ENCODE results near the gene DPM1.
"Not testable (repeated sequence)": the region's sequence is repeated elsewhere in the genome, so short reads cannot be mapped to it uniquely, and the experiment has no call there.

DPM1 gene

DNA sequence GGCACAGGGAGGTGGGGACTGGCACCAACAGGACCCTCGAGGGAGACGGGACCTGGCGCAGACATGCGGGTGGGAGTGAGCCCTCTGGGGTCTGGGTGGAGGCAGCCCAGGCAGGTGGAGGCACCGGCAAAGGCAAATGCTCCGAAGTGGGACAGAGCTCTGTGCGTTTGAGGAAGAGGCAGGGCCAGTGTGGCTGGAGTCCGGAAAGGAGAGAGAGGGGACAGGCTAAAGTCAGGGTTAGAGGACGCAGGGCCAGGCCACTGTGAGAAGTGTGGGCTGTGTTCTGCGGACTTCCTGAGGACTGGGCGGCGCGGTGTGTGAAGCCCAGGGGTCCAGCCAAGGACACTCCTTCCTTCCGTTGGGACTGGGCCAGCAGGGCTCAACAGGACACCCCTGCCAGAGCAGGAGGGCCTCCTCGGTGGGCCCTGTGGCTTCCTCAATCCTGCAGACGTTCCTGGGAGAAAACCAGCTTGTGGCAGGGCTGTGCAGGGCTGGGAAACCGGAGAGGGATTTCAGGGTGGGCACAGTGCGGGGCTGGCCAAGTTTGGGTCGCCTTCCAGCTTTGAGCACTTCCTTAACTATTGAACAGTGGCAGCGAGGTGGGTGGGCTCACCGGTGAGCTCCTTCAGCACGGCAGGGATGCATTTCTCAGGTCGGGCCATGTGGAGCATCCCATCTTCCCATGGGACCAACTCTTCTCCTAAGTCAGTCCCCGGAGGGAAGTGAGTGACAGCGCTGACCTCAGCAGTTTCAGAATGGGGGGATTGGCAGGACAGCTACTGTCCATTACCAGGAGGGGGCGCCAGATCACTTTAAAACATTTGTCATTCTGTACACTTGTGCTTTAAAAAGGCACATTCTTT is 22.8 kb upstream of the DPM1 start:
- in situ Hi-C loops (cut with HindIII; ENCODE audit: low sequenced_read_pairs): no loop called here
- peak; percentile 38 for DNase-seq (ENCODE audit: low read depth)
- TF ChIP-seq, protein P1, sequence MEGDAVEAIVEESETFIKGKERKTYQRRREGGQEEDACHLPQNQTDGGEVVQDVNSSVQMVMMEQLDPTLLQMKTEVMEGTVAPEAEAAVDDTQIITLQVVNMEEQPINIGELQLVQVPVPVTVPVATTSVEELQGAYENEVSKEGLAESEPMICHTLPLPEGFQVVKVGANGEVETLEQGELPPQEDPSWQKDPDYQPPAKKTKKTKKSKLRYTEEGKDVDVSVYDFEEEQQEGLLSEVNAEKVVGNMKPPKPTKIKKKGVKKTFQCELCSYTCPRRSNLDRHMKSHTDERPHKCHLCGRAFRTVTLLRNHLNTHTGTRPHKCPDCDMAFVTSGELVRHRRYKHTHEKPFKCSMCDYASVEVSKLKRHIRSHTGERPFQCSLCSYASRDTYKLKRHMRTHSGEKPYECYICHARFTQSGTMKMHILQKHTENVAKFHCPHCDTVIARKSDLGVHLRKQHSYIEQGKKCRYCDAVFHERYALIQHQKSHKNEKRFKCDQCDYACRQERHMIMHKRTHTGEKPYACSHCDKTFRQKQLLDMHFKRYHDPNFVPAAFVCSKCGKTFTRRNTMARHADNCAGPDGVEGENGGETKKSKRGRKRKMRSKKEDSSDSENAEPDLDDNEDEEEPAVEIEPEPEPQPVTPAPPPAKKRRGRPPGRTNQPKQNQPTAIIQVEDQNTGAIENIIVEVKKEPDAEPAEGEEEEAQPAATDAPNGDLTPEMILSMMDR (IDR thresholded peaks at IDR 0.05; ENCODE audit: low read depth, low read length, missing control alignments): peak; percentile 78
- no peak overlapping the region for H3K4me3 ChIP-seq (ENCODE audit: low read depth, low read length)

DNA sequence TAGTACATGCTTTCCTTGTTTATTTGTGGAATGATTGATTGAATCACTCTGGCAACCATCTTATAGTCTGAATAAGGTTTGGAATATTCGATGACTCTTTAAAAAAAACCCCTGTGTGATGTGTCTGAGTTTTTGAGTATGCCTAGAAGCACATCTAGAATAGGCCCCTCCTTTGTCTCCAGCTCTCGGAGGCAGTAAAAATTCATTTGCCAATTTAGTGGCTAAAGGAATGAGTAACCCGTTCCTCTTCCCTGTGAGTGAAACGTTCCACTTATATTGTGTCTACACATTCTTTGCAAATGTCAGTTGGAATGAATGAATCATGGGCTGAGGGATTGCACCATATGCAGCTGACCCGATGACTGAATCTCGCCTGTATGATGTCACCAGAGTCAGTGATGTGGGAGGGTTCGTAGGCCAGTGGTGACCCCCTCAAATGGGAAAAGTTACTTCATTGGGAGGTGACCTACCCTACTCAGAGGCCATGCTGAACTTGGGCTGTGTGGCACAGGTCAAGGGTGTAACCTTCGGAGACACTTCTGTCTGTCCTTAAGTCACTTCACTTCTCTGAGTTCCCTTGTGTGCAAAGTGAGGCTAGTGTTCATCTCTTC is 21.8 kb upstream of the DPM1 start:
- DNase-seq (ENCODE audit: low read depth): peak; percentile 96
- TF ChIP-seq, protein P1 (IDR thresholded peaks at IDR 0.05; ENCODE audit: low read depth, low read length, missing control alignments): no peak

DNA sequence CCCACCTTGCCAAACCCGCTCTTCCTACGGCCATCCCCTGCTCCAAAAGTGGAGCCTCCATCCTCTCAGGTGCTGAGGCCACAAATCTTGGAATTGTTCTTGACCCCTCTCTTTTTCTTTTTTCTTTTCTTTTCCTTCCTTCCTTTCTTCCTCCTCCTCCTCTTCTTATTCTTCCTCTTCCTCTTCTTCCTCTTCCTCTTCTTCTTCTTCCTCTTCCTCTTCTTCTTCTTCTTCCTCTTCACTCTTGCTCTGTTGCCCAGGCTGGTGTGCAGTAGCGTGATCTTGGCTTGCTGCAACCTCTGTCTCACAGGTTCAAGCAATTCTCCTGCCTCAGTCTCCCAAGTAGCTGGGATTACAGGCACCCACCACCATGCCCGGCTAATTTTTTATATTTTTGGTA is 20.2 kb upstream of the DPM1 start:
- H3K4me3 ChIP-seq (ENCODE audit: low read depth, low read length); DNase-seq (ENCODE audit: low read depth); in situ Hi-C loops (cut with HindIII; ENCODE audit: low sequenced_read_pairs): not testable (repeated sequence)

More for the DNA sequence above, 21.8 kb upstream of the DPM1 start:
- no peak overlapping the region for H3K4me3 ChIP-seq (ENCODE audit: low read depth, low read length)
- in situ Hi-C loops (cut with HindIII; ENCODE audit: low sequenced_read_pairs): no loop called here

DNA sequence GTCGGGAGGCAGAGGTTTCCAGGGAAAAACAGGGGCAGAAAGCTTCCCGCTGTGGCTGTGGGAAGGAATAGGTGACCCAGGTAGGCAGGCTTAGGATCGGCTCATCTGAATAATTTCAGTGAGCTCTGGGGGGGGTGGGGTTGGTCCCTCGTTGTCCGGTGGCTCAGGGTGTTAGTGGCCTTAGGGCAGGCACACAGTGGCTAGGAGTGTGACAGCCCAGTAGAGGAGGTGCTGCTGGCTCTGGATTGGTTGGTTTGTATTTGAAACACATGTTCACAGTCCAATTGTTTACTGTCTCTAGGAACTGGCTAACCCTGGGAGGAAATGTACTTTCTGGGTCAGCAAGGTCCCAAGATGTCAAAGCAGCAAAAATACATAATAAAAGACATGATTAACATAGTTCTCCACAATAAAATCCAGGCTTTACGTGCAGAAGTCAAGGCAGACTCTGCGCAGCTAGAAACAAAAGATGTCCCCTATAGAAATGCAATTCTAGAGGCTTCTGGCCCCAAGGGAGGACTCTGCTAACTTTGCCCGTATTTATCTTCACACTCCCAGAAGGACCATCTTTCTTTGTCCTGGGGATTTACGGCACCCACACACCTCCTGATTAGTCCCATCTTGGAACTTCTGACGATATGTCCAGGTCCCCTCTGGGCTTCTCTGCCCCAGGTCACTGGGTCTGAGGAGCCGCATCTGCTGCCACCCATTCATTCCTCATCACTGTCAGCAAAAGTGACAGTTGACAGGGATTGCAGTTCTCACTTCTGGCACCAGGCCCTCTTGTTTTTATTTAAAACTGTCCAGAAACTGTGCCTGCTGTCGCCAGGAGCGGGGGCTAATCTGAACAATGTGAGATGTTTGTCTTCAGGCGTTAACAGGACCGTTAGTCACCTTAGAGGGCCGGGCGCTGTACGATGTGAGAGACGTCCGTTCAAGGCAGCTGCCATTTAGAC is 19.0 kb upstream of the DPM1 start:
- DNase-seq (ENCODE audit: low read depth): no peak
- no peak overlapping the region for H3K4me3 ChIP-seq (ENCODE audit: low read depth, low read length)
- in situ Hi-C loops (cut with HindIII; ENCODE audit: low sequenced_read_pairs): no loop called here
- TF ChIP-seq, protein P1 (IDR thresholded peaks at IDR 0.05; ENCODE audit: low read depth, low read length, missing control alignments): no peak

DNA sequence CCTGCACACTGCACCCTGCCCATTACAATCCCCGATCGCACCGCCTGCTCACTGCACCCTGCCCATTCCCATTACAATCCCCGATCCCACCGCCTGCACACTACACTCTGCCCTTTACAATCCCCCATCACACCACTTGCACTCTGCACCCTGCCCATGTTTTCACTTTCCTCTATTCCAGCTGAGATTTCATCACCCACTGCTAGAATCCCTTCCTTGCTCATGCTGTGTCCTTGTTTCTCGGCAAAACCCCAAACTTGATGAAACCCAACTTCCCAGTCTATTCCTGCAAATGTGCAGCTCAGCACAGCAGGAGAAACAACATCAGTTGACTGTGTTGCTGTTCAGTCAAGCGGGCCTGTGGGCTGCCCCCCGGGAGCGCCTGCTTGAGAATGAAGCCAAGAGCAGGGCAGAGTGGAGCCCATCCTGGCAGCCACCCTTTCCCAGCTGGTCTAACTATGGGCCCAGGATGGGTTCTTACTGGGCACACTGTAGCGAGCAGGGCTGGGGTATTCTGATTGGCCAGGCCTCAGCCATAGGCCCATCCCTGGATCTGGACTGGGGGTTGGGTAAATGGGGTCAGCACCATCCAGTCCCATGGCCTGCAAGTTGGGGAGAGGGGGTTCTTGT is 17.5 kb upstream of the DPM1 start:
- in situ Hi-C loops (cut with HindIII; ENCODE audit: low sequenced_read_pairs): no loop called here
- TF ChIP-seq, protein P1 (IDR thresholded peaks at IDR 0.05; ENCODE audit: low read depth, low read length, missing control alignments): no peak
- no peak for DNase-seq (ENCODE audit: low read depth)
- H3K4me3 ChIP-seq (ENCODE audit: low read depth, low read length): no peak overlapping the region

DNA sequence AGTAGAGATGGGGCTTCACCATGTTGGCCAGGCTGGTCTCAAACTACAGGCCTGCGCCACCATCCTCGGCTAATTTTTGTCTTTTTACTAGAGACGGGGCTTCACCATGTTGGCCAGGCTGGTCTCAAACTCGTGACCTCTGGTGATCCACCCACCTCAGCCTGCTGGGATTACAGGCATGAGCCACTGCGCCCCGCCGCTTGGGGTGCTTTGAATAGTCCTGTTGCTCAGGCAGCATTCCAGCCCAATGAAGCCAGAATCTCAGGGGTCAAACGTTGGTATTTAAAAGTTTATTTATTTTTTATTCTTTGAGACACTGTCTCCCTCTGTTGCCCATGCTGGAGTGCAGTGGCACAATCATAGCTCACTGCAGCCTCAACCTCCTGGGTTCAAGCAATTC is 11.6 kb upstream of the DPM1 start:
- TF ChIP-seq, protein P1 (IDR thresholded peaks at IDR 0.05; ENCODE audit: low read depth, low read length, missing control alignments): no peak
- in situ Hi-C loops (cut with HindIII; ENCODE audit: low sequenced_read_pairs): no loop called here
- no peak for DNase-seq (ENCODE audit: low read depth)
- H3K4me3 ChIP-seq (ENCODE audit: low read depth, low read length): no peak overlapping the region

Measured in astrocyte of the cerebellum (primary cell).